SK-N-SH (cell line): ENCODE data around the gene CABLES2.

Source experiments
- GABPA ChIP-seq: IDR thresholded peaks from 2 replicates; pipeline ENCODE4 v1.4.0; 2012; ENCODE audit warnings: low read depth, mild to moderate bottlenecking
- JUND ChIP-seq: IDR thresholded peaks from 2 replicates; pipeline ENCODE4 v1.4.0; 2012
- NRF1 ChIP-seq: IDR thresholded peaks from 2 replicates; pipeline ENCODE4 v1.6.1; 2012; ENCODE audit warnings: low read depth, mild to moderate bottlenecking, low read length
- RAD21 ChIP-seq: IDR thresholded peaks from 2 replicates; pipeline ENCODE4 v1.6.1; 2012; ENCODE audit warnings: mild to moderate bottlenecking, low read length
- RCOR1 ChIP-seq: fragments of 150-350 bp; IDR thresholded peaks from 2 replicates; pipeline ENCODE4 v1.6.1; 2017; ENCODE audit warnings: antibody characterized with exemption, low read length
- RFX5 ChIP-seq: IDR thresholded peaks from 2 replicates; pipeline ENCODE4 v1.6.1; 2012; ENCODE audit warnings: mild to moderate bottlenecking, improper control_type of control experiment, low read length
- RXRA ChIP-seq: IDR thresholded peaks from 2 replicates; pipeline ENCODE4 v1.4.0; 2012; ENCODE audit warnings: low read depth, mild to moderate bottlenecking, borderline replicate concordance
- TAF1 ChIP-seq: IDR thresholded peaks from 2 replicates; pipeline ENCODE4 v1.6.1; 2012; ENCODE audit warnings: low read depth, mild to moderate bottlenecking, low read length, moderate library complexity, borderline replicate concordance
- TF ChIP-seq, protein P1 (sequence below): fragments of 200-600 bp; sonication (generic); IDR thresholded peaks from 2 replicates; pipeline ENCODE4 v1.6.1; 2017; ENCODE audit warnings: antibody characterized with exemption, mild to moderate bottlenecking, moderate library complexity
- TF ChIP-seq, protein P2 (sequence below): IDR thresholded peaks from 2 replicates; pipeline ENCODE4 v1.6.1; 2012; ENCODE audit warnings: mild to moderate bottlenecking, low read depth, low read length, moderate library complexity

DNA sequence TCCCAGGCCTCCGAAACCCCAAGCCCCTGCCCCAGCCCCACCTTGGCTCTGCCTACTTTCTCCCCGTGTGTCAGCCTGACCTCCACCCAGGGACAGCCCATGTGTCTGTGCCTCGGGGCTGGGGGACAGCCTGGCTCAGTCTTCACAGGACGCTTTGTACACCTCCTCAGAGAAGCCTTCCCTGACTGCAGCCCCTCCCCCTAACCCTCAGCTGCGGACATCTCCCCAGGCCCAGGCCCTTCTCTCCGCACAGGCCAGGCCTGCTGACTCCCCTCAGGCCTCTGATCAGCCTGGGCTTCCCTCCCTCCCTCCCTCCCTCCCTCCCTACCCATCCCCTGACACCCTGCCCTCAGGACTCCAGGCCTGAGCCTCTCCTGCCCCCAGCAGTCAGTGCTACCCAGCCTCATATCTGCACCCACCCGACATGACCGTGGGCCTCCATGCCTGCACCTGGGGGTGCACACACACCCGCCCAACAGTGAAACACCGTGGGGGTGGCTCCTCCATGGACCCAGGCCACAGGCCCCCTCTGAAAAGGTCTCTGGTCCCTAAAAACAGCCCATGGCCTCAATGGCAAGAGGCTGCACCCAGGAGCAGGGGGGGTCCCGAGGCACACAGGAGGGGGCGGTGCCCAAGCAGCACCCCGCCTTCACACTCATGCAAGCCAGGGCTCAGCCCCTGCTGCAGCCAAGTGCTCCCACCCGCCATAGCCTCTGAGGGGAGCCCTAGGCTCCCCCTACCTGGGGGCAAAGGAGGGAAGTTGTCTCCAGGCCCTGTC is 52.9 kb downstream of the CABLES2 start:
- TF ChIP-seq RAD21 (no peak), RXRA (no peak), RCOR1 (no peak), GABPA (no peak), JUND (no peak), RFX5 (no peak), TAF1 (no peak), NRF1 (no peak)
- TF ChIP-seq, protein P1, sequence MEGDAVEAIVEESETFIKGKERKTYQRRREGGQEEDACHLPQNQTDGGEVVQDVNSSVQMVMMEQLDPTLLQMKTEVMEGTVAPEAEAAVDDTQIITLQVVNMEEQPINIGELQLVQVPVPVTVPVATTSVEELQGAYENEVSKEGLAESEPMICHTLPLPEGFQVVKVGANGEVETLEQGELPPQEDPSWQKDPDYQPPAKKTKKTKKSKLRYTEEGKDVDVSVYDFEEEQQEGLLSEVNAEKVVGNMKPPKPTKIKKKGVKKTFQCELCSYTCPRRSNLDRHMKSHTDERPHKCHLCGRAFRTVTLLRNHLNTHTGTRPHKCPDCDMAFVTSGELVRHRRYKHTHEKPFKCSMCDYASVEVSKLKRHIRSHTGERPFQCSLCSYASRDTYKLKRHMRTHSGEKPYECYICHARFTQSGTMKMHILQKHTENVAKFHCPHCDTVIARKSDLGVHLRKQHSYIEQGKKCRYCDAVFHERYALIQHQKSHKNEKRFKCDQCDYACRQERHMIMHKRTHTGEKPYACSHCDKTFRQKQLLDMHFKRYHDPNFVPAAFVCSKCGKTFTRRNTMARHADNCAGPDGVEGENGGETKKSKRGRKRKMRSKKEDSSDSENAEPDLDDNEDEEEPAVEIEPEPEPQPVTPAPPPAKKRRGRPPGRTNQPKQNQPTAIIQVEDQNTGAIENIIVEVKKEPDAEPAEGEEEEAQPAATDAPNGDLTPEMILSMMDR = no peak
- TF ChIP-seq, protein P2, sequence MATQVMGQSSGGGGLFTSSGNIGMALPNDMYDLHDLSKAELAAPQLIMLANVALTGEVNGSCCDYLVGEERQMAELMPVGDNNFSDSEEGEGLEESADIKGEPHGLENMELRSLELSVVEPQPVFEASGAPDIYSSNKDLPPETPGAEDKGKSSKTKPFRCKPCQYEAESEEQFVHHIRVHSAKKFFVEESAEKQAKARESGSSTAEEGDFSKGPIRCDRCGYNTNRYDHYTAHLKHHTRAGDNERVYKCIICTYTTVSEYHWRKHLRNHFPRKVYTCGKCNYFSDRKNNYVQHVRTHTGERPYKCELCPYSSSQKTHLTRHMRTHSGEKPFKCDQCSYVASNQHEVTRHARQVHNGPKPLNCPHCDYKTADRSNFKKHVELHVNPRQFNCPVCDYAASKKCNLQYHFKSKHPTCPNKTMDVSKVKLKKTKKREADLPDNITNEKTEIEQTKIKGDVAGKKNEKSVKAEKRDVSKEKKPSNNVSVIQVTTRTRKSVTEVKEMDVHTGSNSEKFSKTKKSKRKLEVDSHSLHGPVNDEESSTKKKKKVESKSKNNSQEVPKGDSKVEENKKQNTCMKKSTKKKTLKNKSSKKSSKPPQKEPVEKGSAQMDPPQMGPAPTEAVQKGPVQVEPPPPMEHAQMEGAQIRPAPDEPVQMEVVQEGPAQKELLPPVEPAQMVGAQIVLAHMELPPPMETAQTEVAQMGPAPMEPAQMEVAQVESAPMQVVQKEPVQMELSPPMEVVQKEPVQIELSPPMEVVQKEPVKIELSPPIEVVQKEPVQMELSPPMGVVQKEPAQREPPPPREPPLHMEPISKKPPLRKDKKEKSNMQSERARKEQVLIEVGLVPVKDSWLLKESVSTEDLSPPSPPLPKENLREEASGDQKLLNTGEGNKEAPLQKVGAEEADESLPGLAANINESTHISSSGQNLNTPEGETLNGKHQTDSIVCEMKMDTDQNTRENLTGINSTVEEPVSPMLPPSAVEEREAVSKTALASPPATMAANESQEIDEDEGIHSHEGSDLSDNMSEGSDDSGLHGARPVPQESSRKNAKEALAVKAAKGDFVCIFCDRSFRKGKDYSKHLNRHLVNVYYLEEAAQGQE = no peak
